Activated CD8-positive, alpha-beta memory T cell treated with anti-CD3 and anti-CD28 coated beads, Interleukin-2, amount 10 ng/mL, durations not matched to agents 7 days and 5 days (primary cell): Measurements from ENCODE around the gene CILP2. TPM values are rescaled to one million over a fixed set of nuclear protein-coding genes. Genes with fewer than 3 reads are reported as not detected.
A peak's percentile ranks its signal among the peaks of the same experiment; 100 is the strongest.

Source experiments
- ATAC-seq: fragments of 150-1000 bp; cut with Tn5 transposase; one replicate; pipeline ENCODE4 v1.10.0; 2021; ENCODE audit warnings: moderate library complexity
- CTCF ChIA-PET: fragments of 350-600 bp; sonication (Branson Sonifier 250); formaldehyde crosslinking; loops from one replicate; lab custom pipeline; 2021; ENCODE audit warnings: antibody characterized with exemption; lab: Charles Lee
- DNase-seq: peaks from one replicate; pipeline ENCODE4 v3.0.0-alpha.2; 2020
- H3K27ac Mint-ChIP-seq: one replicate; pipeline ENCODE4 v1.8.0; 2021; ENCODE audit warnings: mild to moderate bottlenecking, mixed read lengths
- H3K27me3 Mint-ChIP-seq: one replicate; pipeline ENCODE4 v1.8.0; 2021; ENCODE audit warnings: mixed read lengths
- H3K36me3 Mint-ChIP-seq: one replicate; pipeline ENCODE4 v1.8.0; 2021; ENCODE audit warnings: mild to moderate bottlenecking, mixed read lengths
- H3K4me1 Mint-ChIP-seq: one replicate; pipeline ENCODE4 v1.8.0; 2021; ENCODE audit warnings: mixed read lengths
- H3K4me3 Mint-ChIP-seq: one replicate; pipeline ENCODE4 v1.8.0; 2021; ENCODE audit warnings: mild to moderate bottlenecking, moderate library complexity, mixed read lengths
- H3K9me3 Mint-ChIP-seq: one replicate; pipeline ENCODE4 v1.8.0; 2022; ENCODE audit warnings: low read depth, mixed read lengths
- total RNA-seq, 2 experiments: library from RNA; stranded (reverse); gene quantifications; one replicate each; pipeline ENCODE4 v1.2.3, GENCODE V29; 2021

CILP2 gene
- under 1 TPM; 0.12 to 0.15 TPM for total RNA-seq

GRCh38 chr19:19538061-19538784 is at the start of gene CILP2:
Gene CILP2, plus strand, starts transcription at chr19:19538265. Its CDS starts 85 bp downstream, at chr19:19538350.
- Mint-ChIP-seq H3K27ac (no peak within 1 kb of the TSS), H3K9me3 (no peaks in the 10 kb centered on the region), H3K4me3 (no peak within 1 kb of the TSS), H3K36me3 (peaks cover 1% of the 10 kb centered on the region), H3K27me3 (peaks cover 19% of the 10 kb centered on the region), H3K4me1 (peaks cover 27% of the 10 kb centered on the region)
- ATAC-seq (no peak), DNase-seq (no peak)
- CTCF ChIA-PET, result interaction anchor here (1.0 to 2.7 kb wide), 5 partner anchors 13 to 105 kb away, joined by 4 to 11 read pairs (median 4); partner anchors contain the start of gene GMIP

- Mint-ChIP-seq H3K9me3 (no peaks in the 10 kb centered on the region), H3K36me3 (peaks cover 11% of the 10 kb centered on the region), H3K27me3 (no peaks in the 10 kb centered on the region), H3K4me3 (peak overlapping the region; percentile 43), H3K4me1 (peaks cover 44% of the 10 kb centered on the region), H3K27ac (peak overlapping the region; percentile 95)
- peak; percentile 99 for DNase-seq
- CTCF ChIA-PET, result interaction anchor here (0.9 to 5.9 kb wide), 24 partner anchors 13 to 343 kb away, joined by 3 to 145 read pairs (median 10); partner anchors contain the start of genes GATAD2A and NDUFA13
- ATAC-seq, result peak; percentile 87
Observed at GRCh38 chr19:19488875-19489690, 49.0 kb upstream of the CILP2 start.

GRCh38 chr19:19489804-19490204 is 48.3 kb upstream of the CILP2 start:
- CTCF ChIA-PET, result interaction anchor here (0.7 to 5.9 kb wide), 40 partner anchors 14 to 900 kb away, joined by 3 to 145 read pairs (median 6); partner anchors contain the start of genes BORCS8, GATAD2A, NDUFA13 and RFXANK
- ATAC-seq (peak; percentile 6), DNase-seq (no peak)
- Mint-ChIP-seq H3K9me3 (no peaks in the 10 kb centered on the region), H3K4me1 (peaks cover 44% of the 10 kb centered on the region), H3K4me3 (peak overlapping the region; percentile 43), H3K36me3 (peaks cover 16% of the 10 kb centered on the region), H3K27me3 (no peaks in the 10 kb centered on the region), H3K27ac (peak overlapping the region; percentile 95)

GRCh38 chr19:19490214-19490968 is 47.7 kb upstream of the CILP2 start:
- peak; percentile 16 for ATAC-seq
- no peaks in the 10 kb centered on the region for H3K9me3 Mint-ChIP-seq
- CTCF ChIA-PET, result interaction anchor here (0.7 to 5.9 kb wide), 44 partner anchors 14 to 901 kb away, joined by 3 to 145 read pairs (median 6); partner anchors contain the start of genes BORCS8, GATAD2A, NDUFA13 and RFXANK
- no peak overlapping the region for H3K4me3 Mint-ChIP-seq
- peak overlapping the region; percentile 95 for H3K27ac Mint-ChIP-seq
- H3K4me1 Mint-ChIP-seq, result peaks cover 39% of the 10 kb centered on the region
- DNase-seq, result peak; percentile 89
- peaks cover 19% of the 10 kb centered on the region for H3K36me3 Mint-ChIP-seq
- no peaks in the 10 kb centered on the region for H3K27me3 Mint-ChIP-seq

- CTCF ChIA-PET, result interaction anchor here (0.9 to 5.9 kb wide), 26 partner anchors 15 to 346 kb away, joined by 3 to 145 read pairs (median 10); partner anchors contain the start of gene GATAD2A
- H3K27me3 Mint-ChIP-seq, result no peaks in the 10 kb centered on the region
- peaks cover 38% of the 10 kb centered on the region for H3K4me1 Mint-ChIP-seq
- H3K27ac Mint-ChIP-seq, result no peak overlapping the region
- H3K4me3 Mint-ChIP-seq, result no peak overlapping the region
- H3K9me3 Mint-ChIP-seq, result no peaks in the 10 kb centered on the region
- ATAC-seq (no peak), DNase-seq (no peak)
- peaks cover 27% of the 10 kb centered on the region for H3K36me3 Mint-ChIP-seq
Observed at GRCh38 chr19:19491321-19492025, 46.6 kb upstream of the CILP2 start.

GRCh38 chr19:19492026-19492610 is 45.9 kb upstream of the CILP2 start:
- Mint-ChIP-seq H3K27ac (no peak overlapping the region), H3K27me3 (no peaks in the 10 kb centered on the region), H3K4me1 (peaks cover 35% of the 10 kb centered on the region), H3K4me3 (no peak overlapping the region), H3K9me3 (no peaks in the 10 kb centered on the region), H3K36me3 (peaks cover 31% of the 10 kb centered on the region)
- ATAC-seq, result no peak
- DNase-seq, result no peak
- CTCF ChIA-PET, result interaction anchor here (0.6 to 5.9 kb wide), 8 partner anchors 34 to 318 kb away, joined by 3 to 145 read pairs (median 8); partner anchors contain the start of gene GATAD2A

GRCh38 chr19:19493841-19494546 is 44.1 kb upstream of the CILP2 start:
- ATAC-seq (no peak), DNase-seq (no peak)
- Mint-ChIP-seq H3K36me3 (peaks cover 37% of the 10 kb centered on the region), H3K4me3 (no peak overlapping the region), H3K27me3 (no peaks in the 10 kb centered on the region), H3K9me3 (no peaks in the 10 kb centered on the region), H3K27ac (peak overlapping the region; percentile 46), H3K4me1 (peaks cover 18% of the 10 kb centered on the region)
- CTCF ChIA-PET, result interaction anchor here (2.0 kb wide), 1 partner anchor 121 kb away, joined by 7 read pairs; no protein-coding TSS in a partner anchor

GRCh38 chr19:19495614-19496603 is 42.2 kb upstream of the CILP2 start:
- Mint-ChIP-seq H3K4me3 (no peak overlapping the region), H3K27ac (no peak overlapping the region)

GRCh38 chr19:19498255-19498991 is 39.6 kb upstream of the CILP2 start:
- no peak overlapping the region for H3K27ac Mint-ChIP-seq
- CTCF ChIA-PET, result no interaction called here
- H3K4me3 Mint-ChIP-seq, result no peak overlapping the region
- no peak for ATAC-seq
- no peaks in the 10 kb centered on the region for H3K27me3 Mint-ChIP-seq
- no peak for DNase-seq
- no peaks in the 10 kb centered on the region for H3K9me3 Mint-ChIP-seq
- peaks cover 50% of the 10 kb centered on the region for H3K36me3 Mint-ChIP-seq
- peaks cover 2% of the 10 kb centered on the region for H3K4me1 Mint-ChIP-seq

More at GRCh38 chr19:19495614-19496603, 42.2 kb upstream of the CILP2 start:
- Mint-ChIP-seq H3K36me3 (peaks cover 34% of the 10 kb centered on the region), H3K27me3 (no peaks in the 10 kb centered on the region), H3K9me3 (no peaks in the 10 kb centered on the region), H3K4me1 (peaks cover 2% of the 10 kb centered on the region)
- ATAC-seq (no peak), DNase-seq (no peak)
- CTCF ChIA-PET, result no interaction called here

GRCh38 chr19:19499272-19499995 is 38.6 kb upstream of the CILP2 start:
- peaks cover 46% of the 10 kb centered on the region for H3K36me3 Mint-ChIP-seq
- H3K27me3 Mint-ChIP-seq, result no peaks in the 10 kb centered on the region
- no peak overlapping the region for H3K27ac Mint-ChIP-seq
- H3K9me3 Mint-ChIP-seq, result no peaks in the 10 kb centered on the region
- no peak overlapping the region for H3K4me3 Mint-ChIP-seq
- CTCF ChIA-PET, result no interaction called here
- peaks cover 2% of the 10 kb centered on the region for H3K4me1 Mint-ChIP-seq
- ATAC-seq (no peak), DNase-seq (no peak)
